Erythroblast (primary cell): ENCODE data around the gene BSG.

Experiments
- GATA1 ChIP-seq: IDR thresholded peaks from 2 replicates; pipeline ENCODE4 v1.6.1; 2011; ENCODE audit warnings: low read depth, mild to moderate bottlenecking, control low read depth, low read length, moderate library complexity
- POLR2A ChIP-seq: IDR thresholded peaks from 2 replicates; pipeline ENCODE4 v1.6.1; 2011; ENCODE audit warnings: mild to moderate bottlenecking, low read length

DNA sequence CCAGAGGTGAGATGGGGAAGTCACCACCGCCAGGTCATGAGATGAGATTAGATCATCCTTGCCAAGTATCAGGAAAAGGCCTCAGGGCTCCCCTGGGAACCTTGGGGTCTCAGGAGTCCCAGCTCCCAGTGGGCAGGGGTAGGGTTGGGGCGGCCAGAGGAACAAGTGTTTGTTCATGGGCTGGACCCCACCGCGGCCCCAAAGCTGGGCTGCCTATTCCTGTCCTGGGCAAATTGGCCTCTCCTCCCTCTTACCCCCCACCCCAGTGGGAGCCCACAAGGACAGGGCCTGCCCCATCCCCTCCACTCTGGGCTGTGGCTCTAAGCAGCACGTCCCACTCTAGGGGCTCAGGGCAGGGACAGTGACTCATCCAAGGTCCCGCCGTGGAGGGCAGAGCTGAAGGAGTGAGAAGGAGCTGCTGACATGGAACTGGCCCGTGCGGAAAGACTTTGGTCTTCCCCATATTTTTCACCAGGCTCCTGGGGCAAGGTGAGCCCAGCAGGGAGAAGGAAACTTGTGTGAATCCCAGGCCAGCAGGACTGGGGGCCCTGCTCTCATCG lies 13.2 kb downstream of the BSG start:
- no peak for TF ChIP-seq POLR2A
- no peak for TF ChIP-seq GATA1
